WTC11 (cell line): ENCODE results near the gene FGF14.

Experiments used
- ATF6 ChIP-seq: sonication (generic); formaldehyde crosslinking; IDR thresholded peaks from 2 replicates; pipeline ENCODE4 v1.8.1; 2023; ENCODE audit warnings: mild to moderate bottlenecking, missing genetic modification reagents
- CREM ChIP-seq: sonication (generic); formaldehyde crosslinking; IDR thresholded peaks from 2 replicates; pipeline ENCODE4 v1.8.1; 2022; ENCODE audit warnings: mild to moderate bottlenecking, missing genetic modification reagents, moderate library complexity
- JUN ChIP-seq: sonication (generic); formaldehyde crosslinking; IDR thresholded peaks from 2 replicates; pipeline ENCODE4 v1.8.0; 2023; ENCODE audit warnings: mild to moderate bottlenecking, missing genetic modification reagents
- MXD4 ChIP-seq: fragments of 250-450 bp; sonication (Bioruptor Pico); IDR thresholded peaks from 2 replicates; pipeline ENCODE4 v1.8.0; 2021; ENCODE audit warnings: mild to moderate bottlenecking, moderate library complexity, borderline replicate concordance
- NFYB ChIP-seq: sonication (generic); formaldehyde crosslinking; conservative IDR thresholded peaks from 2 replicates; pipeline ENCODE4 v1.8.0; 2022; ENCODE audit warnings: low read depth, missing genetic modification reagents
- NR2C2 ChIP-seq: sonication (generic); formaldehyde crosslinking; IDR thresholded peaks from 2 replicates; pipeline ENCODE4 v1.8.0; 2022; ENCODE audit warnings: mild to moderate bottlenecking, missing genetic modification reagents
- TEAD4 ChIP-seq: sonication (generic); formaldehyde crosslinking; IDR thresholded peaks from 2 replicates; pipeline ENCODE4 v1.8.0; 2022; ENCODE audit warnings: mild to moderate bottlenecking, missing genetic modification reagents
- USF2 ChIP-seq: sonication (generic); formaldehyde crosslinking; IDR thresholded peaks from 2 replicates; pipeline ENCODE4 v1.8.1; 2023; ENCODE audit warnings: mild to moderate bottlenecking, missing genetic modification reagents, moderate library complexity
- ZNF121 ChIP-seq: sonication (generic); formaldehyde crosslinking; IDR thresholded peaks from 2 replicates; pipeline ENCODE4 v1.8.0; 2023; ENCODE audit warnings: missing genetic modification reagents
- TF ChIP-seq, protein P1 (sequence below): fragments of 200-600 bp; IDR thresholded peaks from 2 replicates; pipeline ENCODE4 v1.8.0; 2022; ENCODE audit warnings: antibody characterized with exemption
- TF ChIP-seq, protein P2 (sequence below): sonication (generic); formaldehyde crosslinking; conservative IDR thresholded peaks from 2 replicates; pipeline ENCODE4 v1.8.1; 2022; ENCODE audit warnings: mild to moderate bottlenecking, missing genetic modification reagents
- TF ChIP-seq, protein P3 (sequence below): sonication (generic); formaldehyde crosslinking; IDR thresholded peaks from 2 replicates; pipeline ENCODE4 v1.8.0; 2022; ENCODE audit warnings: mild to moderate bottlenecking, missing genetic modification reagents
- TF ChIP-seq, protein P4 (sequence below): sonication (generic); formaldehyde crosslinking; IDR thresholded peaks from 2 replicates; pipeline ENCODE4 v1.8.0; 2022; ENCODE audit warnings: mild to moderate bottlenecking, missing genetic modification reagents

- TF ChIP-seq, protein P1, sequence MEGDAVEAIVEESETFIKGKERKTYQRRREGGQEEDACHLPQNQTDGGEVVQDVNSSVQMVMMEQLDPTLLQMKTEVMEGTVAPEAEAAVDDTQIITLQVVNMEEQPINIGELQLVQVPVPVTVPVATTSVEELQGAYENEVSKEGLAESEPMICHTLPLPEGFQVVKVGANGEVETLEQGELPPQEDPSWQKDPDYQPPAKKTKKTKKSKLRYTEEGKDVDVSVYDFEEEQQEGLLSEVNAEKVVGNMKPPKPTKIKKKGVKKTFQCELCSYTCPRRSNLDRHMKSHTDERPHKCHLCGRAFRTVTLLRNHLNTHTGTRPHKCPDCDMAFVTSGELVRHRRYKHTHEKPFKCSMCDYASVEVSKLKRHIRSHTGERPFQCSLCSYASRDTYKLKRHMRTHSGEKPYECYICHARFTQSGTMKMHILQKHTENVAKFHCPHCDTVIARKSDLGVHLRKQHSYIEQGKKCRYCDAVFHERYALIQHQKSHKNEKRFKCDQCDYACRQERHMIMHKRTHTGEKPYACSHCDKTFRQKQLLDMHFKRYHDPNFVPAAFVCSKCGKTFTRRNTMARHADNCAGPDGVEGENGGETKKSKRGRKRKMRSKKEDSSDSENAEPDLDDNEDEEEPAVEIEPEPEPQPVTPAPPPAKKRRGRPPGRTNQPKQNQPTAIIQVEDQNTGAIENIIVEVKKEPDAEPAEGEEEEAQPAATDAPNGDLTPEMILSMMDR: no peak
- TF ChIP-seq ZNF121 (CRISPR knock-in tag) (no peak), ATF6 (CRISPR knock-in tag) (no peak), JUN (no peak), MXD4 (CRISPR knock-in tag) (no peak), USF2 (no peak), CREM (no peak), NR2C2 (no peak), NFYB (CRISPR knock-in tag) (no peak), TEAD4 (no peak)
- TF ChIP-seq, protein P2, sequence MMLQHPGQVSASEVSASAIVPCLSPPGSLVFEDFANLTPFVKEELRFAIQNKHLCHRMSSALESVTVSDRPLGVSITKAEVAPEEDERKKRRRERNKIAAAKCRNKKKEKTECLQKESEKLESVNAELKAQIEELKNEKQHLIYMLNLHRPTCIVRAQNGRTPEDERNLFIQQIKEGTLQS (CRISPR knock-in tag): no peak
- TF ChIP-seq, protein P3, sequence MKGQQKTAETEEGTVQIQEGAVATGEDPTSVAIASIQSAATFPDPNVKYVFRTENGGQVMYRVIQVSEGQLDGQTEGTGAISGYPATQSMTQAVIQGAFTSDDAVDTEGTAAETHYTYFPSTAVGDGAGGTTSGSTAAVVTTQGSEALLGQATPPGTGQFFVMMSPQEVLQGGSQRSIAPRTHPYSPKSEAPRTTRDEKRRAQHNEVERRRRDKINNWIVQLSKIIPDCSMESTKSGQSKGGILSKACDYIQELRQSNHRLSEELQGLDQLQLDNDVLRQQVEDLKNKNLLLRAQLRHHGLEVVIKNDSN (CRISPR knock-in tag): no peak
- TF ChIP-seq, protein P4, sequence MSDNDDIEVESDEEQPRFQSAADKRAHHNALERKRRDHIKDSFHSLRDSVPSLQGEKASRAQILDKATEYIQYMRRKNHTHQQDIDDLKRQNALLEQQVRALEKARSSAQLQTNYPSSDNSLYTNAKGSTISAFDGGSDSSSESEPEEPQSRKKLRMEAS (CRISPR knock-in tag): no peak
Measured at GRCh38 chr13:102028868-102029267, 373.0 kb downstream of the FGF14 start.
